Endothelial cell of umbilical vein (primary cell): ENCODE data around the gene NINJ2. TPM values are rescaled to one million over a fixed set of nuclear protein-coding genes. Genes with fewer than 3 reads are reported as not detected.

ENCODE experiments used
- BruUV-seq: library from RNA; stranded (reverse); fragments of 400-500 nt; replicated peaks from 2 replicates; lab custom pipeline; 2021; lab: Mats Ljungman, UMichigan
- CTCF ChIA-PET: fragments of 300-600, 350-600 bp; sonication (Branson Sonifier 250); formaldehyde crosslinking; loops from one replicate; lab custom pipeline; 2021; ENCODE audit warnings: antibody characterized with exemption, inconsistent platforms; lab: Charles Lee
- POLR2A ChIA-PET: fragments of 300-600, 350-600 bp; sonication (Branson Sonifier 250); formaldehyde crosslinking; loops from one replicate; lab custom pipeline; 2021; ENCODE audit warnings: antibody characterized with exemption, inconsistent platforms; lab: Charles Lee
- DNase-seq: peaks from one replicate; pipeline ENCODE4 v3.0.0-alpha.2; 2011; ENCODE audit warnings: low read depth, low spot score
- FAIRE-seq: peaks from 2 replicates; lab custom pipeline; 2011; peaks lifted over from hg19 to GRCh38; lab: Jason Lieb, UNC
- H2AFZ ChIP-seq: 2 replicates; pipeline ENCODE4 v1.6.0; 2012; ENCODE audit warnings: low read depth, low read length, control low read depth, inconsistent platforms
- H3K27ac ChIP-seq: 2 replicates; pipeline ENCODE4 v1.5.1; 2011; ENCODE audit warnings: low read depth, mild to moderate bottlenecking, control low read depth, low read length, moderate library complexity; ENCODE audit not compliant: insufficient read depth
- H3K27me3 ChIP-seq, 2 experiments: 2 replicates each; pipeline versions ENCODE4 v1.6.0 to v1.6.1; 2011; ENCODE audit warnings: low read length in 2 of 2, mixed read lengths in 1 of 2; ENCODE audit not compliant: control insufficient read depth in 2 of 2, insufficient read depth in 2 of 2
- H3K36me3 ChIP-seq, 2 experiments: 2 replicates in 1 of 2; 3 replicates in 1 of 2; pipeline ENCODE4 v1.5.1; 2011; ENCODE audit warnings: low read length in 2 of 2, mild to moderate bottlenecking in 1 of 2, moderate library complexity in 1 of 2; ENCODE audit not compliant: control insufficient read depth in 2 of 2, insufficient read depth in 2 of 2; ENCODE audit errors: extremely low read depth in 1 of 2
- H3K4me1 ChIP-seq: 3 replicates; pipeline ENCODE4 v1.5.1; 2011; ENCODE audit warnings: mild to moderate bottlenecking, low read length; ENCODE audit not compliant: control insufficient read depth, insufficient read depth; ENCODE audit errors: extremely low read depth
- H3K4me2 ChIP-seq: 2 replicates; pipeline ENCODE4 v1.6.1; 2011; ENCODE audit warnings: low read length, control low read depth, mixed read lengths; ENCODE audit not compliant: insufficient read depth
- H3K4me3 ChIP-seq, 3 experiments: fragments of 200-600 bp in 1 of 3; sonication (generic), shearing (Covaris generic) in 1 of 3; replicated peaks in 1 of 3; 2 replicates each; pipeline ENCODE4 v1.5.1; 2011 to 2016; ENCODE audit warnings: control low read depth in 3 of 3, low read length in 3 of 3, mild to moderate bottlenecking in 2 of 3, inconsistent platforms in 1 of 3, low read depth in 1 of 3, moderate library complexity in 1 of 3; ENCODE audit not compliant: insufficient read depth in 1 of 3
- H3K79me2 ChIP-seq: 2 replicates; pipeline ENCODE4 v1.6.0; 2012; ENCODE audit warnings: low read length, inconsistent platforms; ENCODE audit not compliant: control insufficient read depth, insufficient read depth
- H3K9ac ChIP-seq: replicated peaks from 2 replicates; pipeline ENCODE3; 2011; ENCODE audit warnings: low read length, control low read depth; ENCODE audit not compliant: insufficient read depth; ENCODE audit errors: extremely low read depth
- H3K9me1 ChIP-seq: replicated peaks from 3 replicates; pipeline ENCODE4 v1.6.0; 2011; ENCODE audit warnings: mild to moderate bottlenecking, low read length; ENCODE audit not compliant: control insufficient read depth, insufficient read depth; ENCODE audit errors: extremely low read depth
- H3K9me3 ChIP-seq: replicated peaks from 2 replicates; pipeline ENCODE4 v1.5.1; 2012; ENCODE audit warnings: low read length, inconsistent platforms; ENCODE audit not compliant: control insufficient read depth, insufficient read depth
- H4K20me1 ChIP-seq: replicated peaks from 2 replicates; pipeline ENCODE3; 2011; ENCODE audit warnings: mild to moderate bottlenecking, low read length; ENCODE audit not compliant: control insufficient read depth, insufficient read depth; ENCODE audit errors: extremely low read depth
- CTCF ChIP-seq, 2 donors: IDR thresholded peaks; 1 replicate in 1 of 2; 2 replicates in 1 of 2; pipeline ENCODE4 v1.5.1; 2011; ENCODE audit warnings: low read length in 2 of 2, mild to moderate bottlenecking in 2 of 2, moderate library complexity in 2 of 2, control low read depth in 1 of 2, inconsistent platforms in 1 of 2, low read depth in 1 of 2; ENCODE audit not compliant: insufficient read depth in 1 of 2; ENCODE audit errors: extremely low read depth in 1 of 2
- EZH2 ChIP-seq: IDR thresholded peaks from 2 replicates; pipeline ENCODE4 v1.6.1; 2012; ENCODE audit warnings: borderline replicate concordance, low read depth, mild to moderate bottlenecking, moderate library complexity, low read length, inconsistent platforms; ENCODE audit not compliant: severe bottlenecking
- FOS ChIP-seq: IDR thresholded peaks from 2 replicates; pipeline ENCODE4 v1.6.1; 2011; ENCODE audit warnings: mild to moderate bottlenecking, low read length, moderate library complexity, borderline replicate concordance; ENCODE audit not compliant: insufficient read depth
- GATA2 ChIP-seq: IDR thresholded peaks from 2 replicates; pipeline ENCODE4 v1.7.0; 2011; ENCODE audit warnings: low read depth, mild to moderate bottlenecking, moderate library complexity, mixed read lengths, low read length; ENCODE audit not compliant: insufficient read length, insufficient read depth
- JUN ChIP-seq: IDR thresholded peaks from 2 replicates; pipeline ENCODE4 v1.6.1; 2011; ENCODE audit warnings: borderline replicate concordance, low read depth; ENCODE audit not compliant: insufficient read length, insufficient read depth
- MAX ChIP-seq: IDR thresholded peaks from 2 replicates; pipeline ENCODE4 v1.6.1; 2011; ENCODE audit not compliant: insufficient read depth, insufficient read length
- MYC ChIP-seq: IDR thresholded peaks from one replicate; pipeline ENCODE4 v1.6.1; 2011; ENCODE audit warnings: mild to moderate bottlenecking, low read depth, low read length
- POLR2A ChIP-seq: IDR thresholded peaks from 2 replicates; pipeline ENCODE4 v1.6.1; 2012; ENCODE audit warnings: low read depth, mild to moderate bottlenecking, control low read depth, low read length
- POLR2AphosphoS5 ChIP-seq: IDR thresholded peaks from 2 replicates; pipeline ENCODE4 v1.6.1; 2012; ENCODE audit warnings: low read depth, mild to moderate bottlenecking, control low read depth, low read length, moderate library complexity; ENCODE audit not compliant: insufficient read depth
- dilution Hi-C: fragments of 300-500 bp; cut with MboI; formaldehyde crosslinking; loops from one replicate; pipeline ENCODE4 v1.15.0; 2019; ENCODE audit warnings: low sequenced_read_pairs; ENCODE audit not compliant: extremely low pct_ligation_motif_present
- intact Hi-C: fragments of 100-400 bp; cut with micrococcal nuclease; formaldehyde crosslinking; loops from one replicate; pipeline ENCODE4 v1.10.0; 2022
- polyA plus RNA-seq, 4 experiments: library from polyadenylated mRNA; depleted of rRNA in 3 of 4; stranded (reverse) in 3 of 4; unstranded in 1 of 4; fragments of >200 nt; gene quantifications; 2 replicates each; pipeline versions ENCODE4 v1.2.1 to v1.2.3, GENCODE V29; 2011 to 2012; ENCODE audit warnings: missing spikeins in 1 of 4
- total RNA-seq: library from RNA; stranded (reverse); gene quantifications from 2 replicates; pipeline ENCODE4 v1.2.3, GENCODE V29; 2021

The NINJ2 gene
- total and polyA plus RNA-seq, 2 donors (not counting 3 experiments of a cell fraction or from before 2014, with no cell fraction given), result 0.75 to 4.4 TPM

DNA sequence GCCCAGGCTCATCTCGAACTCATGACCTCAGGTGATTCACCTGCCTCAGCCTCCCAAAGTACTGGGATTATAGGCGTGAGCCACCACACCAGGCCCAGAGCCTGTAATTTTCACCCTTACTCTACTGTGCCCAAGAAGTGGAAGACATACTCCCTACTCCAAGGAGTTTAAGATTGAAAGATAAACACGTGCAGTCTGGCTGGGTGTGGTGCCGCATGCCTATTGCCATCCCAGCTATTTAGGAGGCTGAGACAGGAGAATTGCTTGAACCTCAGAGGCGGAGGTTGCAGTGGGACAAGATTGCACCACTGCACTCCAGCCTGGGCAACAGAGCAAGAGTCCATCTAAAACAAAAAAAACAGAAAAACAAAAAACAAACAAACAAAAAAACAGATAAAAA is 90.0 kb downstream of the NINJ2 start:
- no peaks in the 10 kb centered on the region for H3K9me3 ChIP-seq
- H3K9me1 ChIP-seq, result no peaks in the 10 kb centered on the region
- ChIA-PET CTCF (interaction anchor here (0.7 kb wide), 1 partner anchor 229 kb away, joined by 6 read pairs; no protein-coding TSS in a partner anchor), POLR2A (interaction anchor here (0.6 kb wide), 2 partner anchors 179 to 291 kb away, joined by 3 to 6 read pairs; partner anchors contain the start of gene WNK1)
- no peak overlapping the region for H3K27ac ChIP-seq
- H2AFZ ChIP-seq, result no peak overlapping the region
- H4K20me1 ChIP-seq, result no peaks in the 10 kb centered on the region
- H3K9ac ChIP-seq, result no peak overlapping the region
- H3K4me2 ChIP-seq, result no peak overlapping the region
- no TSS peak for BruUV-seq
- H3K4me3 ChIP-seq, result no peak overlapping the region
- peaks cover 32% of the 10 kb centered on the region for H3K4me1 ChIP-seq
- H3K27me3 ChIP-seq, result no peaks in the 10 kb centered on the region
- no peak for TF ChIP-seq POLR2A
- TF ChIP-seq POLR2AphosphoS5, result no peak
- no peak for TF ChIP-seq EZH2
- TF ChIP-seq MYC, result no peak
- TF ChIP-seq CTCF (IDR thresholded peaks at IDR 0.05; ENCODE audit: extremely low read depth in 1 of 2, insufficient read depth in 1 of 2, low read depth in 1 of 2, low read length in 2 of 2), result no peak
- no peak for TF ChIP-seq GATA2
- TF ChIP-seq MAX, result no peak
- no peak for TF ChIP-seq FOS
- no peak for TF ChIP-seq JUN
- no peaks in the 10 kb centered on the region for H3K79me2 ChIP-seq
- no peak for FAIRE-seq
- dilution Hi-C loops, result no loop called here
- no peak for DNase-seq
- intact Hi-C loops, result loop anchor here (5.0 kb wide), 1 partner anchor 519 kb away; no protein-coding TSS in a partner anchor
- no peaks in the 10 kb centered on the region for H3K36me3 ChIP-seq
